GM12878 (cell line): Measurements from ENCODE around the gene CNTN4.

ENCODE experiments used
- EP300 ChIP-seq, 2 experiments: fragments of 150-350 bp in 1 of 2; IDR thresholded peaks; 2 replicates each; pipeline ENCODE4 v1.6.1; 2011 to 2012; ENCODE audit warnings: low read depth in 2 of 2, low read length in 2 of 2, borderline replicate concordance in 1 of 2, improper control_type of control experiment in 1 of 2, inconsistent platforms in 1 of 2; ENCODE audit not compliant: control insufficient read depth in 1 of 2
- HDAC6 ChIP-seq: fragments of 200-600 bp; sonication (generic); IDR thresholded peaks from one replicate; pipeline ENCODE4 v1.8.0; 2017; ENCODE audit warnings: antibody characterized with exemption; ENCODE audit not compliant: unreplicated experiment
- POLR2AphosphoS5 ChIP-seq: IDR thresholded peaks from 2 replicates; pipeline ENCODE4 v1.6.1; 2011; ENCODE audit warnings: mild to moderate bottlenecking, low read length, inconsistent platforms

GRCh38 chr3:3027976-3028567 is 929.4 kb downstream of the CNTN4 start:
- TF ChIP-seq POLR2AphosphoS5 (no peak), HDAC6 (no peak), EP300 (IDR thresholded peaks at IDR 0.05; ENCODE audit: borderline replicate concordance in 1 of 2, control insufficient read depth in 1 of 2, low read depth in 2 of 2, low read length in 2 of 2) (no peak)
